ENCODE data around the gene PLCD1.

The PLCD1 gene

GRCh38 chr3:37963016-37963415, 66.4 kb downstream of the PLCD1 start:
- H3K27me3 ChIP-seq: no peaks in the 10 kb centered on the region
- H3K9me3 ChIP-seq (replicated peaks in 1 of 11): no peaks in the 10 kb centered on the region
- no peak overlapping the region; a peak in 1 of 22 replicates for H3K4me2 ChIP-seq
- no peak overlapping the region for H3K4me3 ChIP-seq
- peaks cover under 1 to 6% (median 2%) of the 10 kb centered on the region in 10 experiments; a peak in 17 of 20 replicates for H3K4me1 ChIP-seq
- no peak for TF ChIP-seq Cebpa-rat (IDR thresholded peaks at IDR 0.05)
- no peaks in the 10 kb centered on the region for H3K36me3 ChIP-seq
- no peak overlapping the region for H3K9ac ChIP-seq
- no peak overlapping the region for H3K27ac ChIP-seq
- no peaks in the 10 kb centered on the region for H4K20me1 ChIP-seq

- TF ChIP-seq Cebpa-rat (IDR thresholded peaks at IDR 0.05): no peak
- no peak overlapping the region for H3K27ac ChIP-seq
- no peaks in the 10 kb centered on the region for H3K36me3 ChIP-seq
- H3K4me1 ChIP-seq: peaks cover 10 to 18% (median 13%) of the 10 kb centered on the region in 10 experiments
- H4K20me1 ChIP-seq: no peaks in the 10 kb centered on the region
- H3K4me3 ChIP-seq: no peak overlapping the region
- H3K27me3 ChIP-seq: no peaks in the 10 kb centered on the region
- no peak overlapping the region for H3K4me2 ChIP-seq
- H3K9ac ChIP-seq: no peak overlapping the region
- H3K9me3 ChIP-seq (replicated peaks in 1 of 11): no peaks in the 10 kb centered on the region
These were observed 67.6 kb downstream of the PLCD1 start for GRCh38 chr3:37961622-37962431.

- Histone ChIP-seq H3K4me2 (peak overlapping the region; percentile 63 to 90 (median 83)), H3K27ac (peak overlapping the region; percentile 18 to 72 (median 61); a peak in 21 of 22 replicates), H3K9ac (peak overlapping the region in 9 of 11 experiments; percentile 2 to 64 (median 37); a peak in 11 of 22 replicates)
These were observed 71.9 kb downstream of the PLCD1 start for GRCh38 chr3:37957539-37957936.

More at GRCh38 chr3:37957539-37957936, 71.9 kb downstream of the PLCD1 start:
- H3K36me3 ChIP-seq: peaks cover 0 to 10% (median 0%) of the 10 kb centered on the region in 11 experiments; a peak in 6 of 22 replicates
- H3K27me3 ChIP-seq: no peaks in the 10 kb centered on the region
- peak overlapping the region in 2 of 10 experiments; percentile 12 to 22; a peak in 2 of 20 replicates for H3K4me3 ChIP-seq
- no peaks in the 10 kb centered on the region for H4K20me1 ChIP-seq
- no peak for TF ChIP-seq Cebpa-rat (IDR thresholded peaks at IDR 0.05)
- H3K4me1 ChIP-seq: peaks cover 41 to 54% (median 51%) of the 10 kb centered on the region in 10 experiments
- peaks cover 0 to 5% (median 0%) of the 10 kb centered on the region in 11 experiments; a peak in 1 of 22 replicates for H3K9me3 ChIP-seq (replicated peaks in 1 of 11)
